Activated gamma-delta T cell treated with anti-CD3 and anti-CD28 coated beads, Interleukin-2, amount 50 U/mL, for 16 hours (primary cell): Measurements from ENCODE around the gene LIMS2.

Experiments
- DNase-seq: peaks from one replicate; pipeline ENCODE4 v3.0.0-alpha.2; 2020; ENCODE audit warnings: low read depth

LIMS2 gene

GRCh38 chr2:127675331-127676261, at the start of gene LIMS2:
Gene LIMS2 (minus strand): TSS chr2:127675530. CDS start chr2:127675024, 506 bp downstream.
- DNase-seq: no peak

GRCh38 chr2:127722807-127723206, 47.5 kb upstream of the LIMS2 start:
- no peak for DNase-seq

GRCh38 chr2:127721978-127722355, 46.6 kb upstream of the LIMS2 start:
- no peak for DNase-seq

- no peak for DNase-seq
These were observed 46.1 kb upstream of the LIMS2 start for GRCh38 chr2:127721311-127721977.

GRCh38 chr2:127719301-127720218, 44.2 kb upstream of the LIMS2 start:
- no peak for DNase-seq

- no peak for DNase-seq
These were observed 42.9 kb upstream of the LIMS2 start for GRCh38 chr2:127718271-127718670.

- no peak for DNase-seq
These were observed 40.6 kb upstream of the LIMS2 start for GRCh38 chr2:127715778-127716449.

GRCh38 chr2:127713562-127713961, 38.2 kb upstream of the LIMS2 start:
- no peak for DNase-seq

GRCh38 chr2:127712999-127713398, 37.7 kb upstream of the LIMS2 start:
- DNase-seq: no peak

GRCh38 chr2:127709336-127709735, 34.0 kb upstream of the LIMS2 start:
- DNase-seq: no peak

GRCh38 chr2:127707890-127708648, 32.7 kb upstream of the LIMS2 start:
- no peak for DNase-seq

- no peak for DNase-seq
These were observed 31.1 kb upstream of the LIMS2 start for GRCh38 chr2:127706215-127706990.

GRCh38 chr2:127705391-127706065, 30.2 kb upstream of the LIMS2 start:
- no peak for DNase-seq

GRCh38 chr2:127704641-127705390, 29.5 kb upstream of the LIMS2 start:
- no peak for DNase-seq

- DNase-seq: no peak
These were observed 28.0 kb upstream of the LIMS2 start for GRCh38 chr2:127703282-127703681.

- no peak for DNase-seq
These were observed 27.2 kb upstream of the LIMS2 start for GRCh38 chr2:127702395-127703009.

- peak; percentile 70 for DNase-seq
These were observed 26.5 kb upstream of the LIMS2 start for GRCh38 chr2:127701651-127702394.
